H1 (cell line): ENCODE results near the gene CCDC112.

Experiments used
- CTCF ChIP-seq, 3 experiments: IDR thresholded peaks; 1 replicate in 2 of 3; 2 replicates in 1 of 3; pipeline versions ENCODE4 v1.5.1 to v1.6.1; 2011; ENCODE audit warnings: low read length in 3 of 3, mild to moderate bottlenecking in 3 of 3, inconsistent platforms in 2 of 3, low read depth in 1 of 3, moderate library complexity in 1 of 3; ENCODE audit not compliant: insufficient read depth in 1 of 3; ENCODE audit errors: control extremely low read depth in 1 of 3
- KDM5A ChIP-seq: fragments of 200-600 bp; IDR thresholded peaks from 2 replicates; pipeline ENCODE4 v1.7.1; 2012; ENCODE audit warnings: mild to moderate bottlenecking, low read length, inconsistent platforms, mixed read lengths
- MAX ChIP-seq: IDR thresholded peaks from 2 replicates; pipeline ENCODE4 v1.6.1; 2012; ENCODE audit warnings: inconsistent platforms
- TF ChIP-seq, protein P1 (sequence below): fragments of 300-600 bp; sonication (generic); IDR thresholded peaks from 2 replicates; pipeline ENCODE4 v1.7.1; 2012; ENCODE audit warnings: low read length, moderate library complexity, mild to moderate bottlenecking, inconsistent platforms; ENCODE audit not compliant: insufficient replicate concordance

DNA sequence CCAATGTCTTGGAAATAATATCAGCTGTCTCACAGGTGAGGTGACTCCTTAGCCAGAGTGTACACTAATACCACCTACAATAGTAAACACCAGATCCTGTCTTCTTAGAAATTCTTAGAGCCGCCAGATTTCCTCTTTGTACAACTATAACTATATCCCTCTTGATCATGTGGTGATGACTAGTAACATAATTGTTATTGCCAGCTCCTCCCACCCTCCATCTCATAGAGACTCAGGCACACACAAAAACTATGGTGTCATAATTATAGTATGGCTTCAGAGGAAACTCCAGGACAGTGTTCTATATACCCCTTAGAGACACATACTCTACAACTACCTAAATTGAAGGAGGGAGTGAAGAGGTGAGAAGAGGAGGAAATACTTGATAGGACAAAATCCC is 66.8 kb downstream of the CCDC112 start:
- TF ChIP-seq, protein P1, sequence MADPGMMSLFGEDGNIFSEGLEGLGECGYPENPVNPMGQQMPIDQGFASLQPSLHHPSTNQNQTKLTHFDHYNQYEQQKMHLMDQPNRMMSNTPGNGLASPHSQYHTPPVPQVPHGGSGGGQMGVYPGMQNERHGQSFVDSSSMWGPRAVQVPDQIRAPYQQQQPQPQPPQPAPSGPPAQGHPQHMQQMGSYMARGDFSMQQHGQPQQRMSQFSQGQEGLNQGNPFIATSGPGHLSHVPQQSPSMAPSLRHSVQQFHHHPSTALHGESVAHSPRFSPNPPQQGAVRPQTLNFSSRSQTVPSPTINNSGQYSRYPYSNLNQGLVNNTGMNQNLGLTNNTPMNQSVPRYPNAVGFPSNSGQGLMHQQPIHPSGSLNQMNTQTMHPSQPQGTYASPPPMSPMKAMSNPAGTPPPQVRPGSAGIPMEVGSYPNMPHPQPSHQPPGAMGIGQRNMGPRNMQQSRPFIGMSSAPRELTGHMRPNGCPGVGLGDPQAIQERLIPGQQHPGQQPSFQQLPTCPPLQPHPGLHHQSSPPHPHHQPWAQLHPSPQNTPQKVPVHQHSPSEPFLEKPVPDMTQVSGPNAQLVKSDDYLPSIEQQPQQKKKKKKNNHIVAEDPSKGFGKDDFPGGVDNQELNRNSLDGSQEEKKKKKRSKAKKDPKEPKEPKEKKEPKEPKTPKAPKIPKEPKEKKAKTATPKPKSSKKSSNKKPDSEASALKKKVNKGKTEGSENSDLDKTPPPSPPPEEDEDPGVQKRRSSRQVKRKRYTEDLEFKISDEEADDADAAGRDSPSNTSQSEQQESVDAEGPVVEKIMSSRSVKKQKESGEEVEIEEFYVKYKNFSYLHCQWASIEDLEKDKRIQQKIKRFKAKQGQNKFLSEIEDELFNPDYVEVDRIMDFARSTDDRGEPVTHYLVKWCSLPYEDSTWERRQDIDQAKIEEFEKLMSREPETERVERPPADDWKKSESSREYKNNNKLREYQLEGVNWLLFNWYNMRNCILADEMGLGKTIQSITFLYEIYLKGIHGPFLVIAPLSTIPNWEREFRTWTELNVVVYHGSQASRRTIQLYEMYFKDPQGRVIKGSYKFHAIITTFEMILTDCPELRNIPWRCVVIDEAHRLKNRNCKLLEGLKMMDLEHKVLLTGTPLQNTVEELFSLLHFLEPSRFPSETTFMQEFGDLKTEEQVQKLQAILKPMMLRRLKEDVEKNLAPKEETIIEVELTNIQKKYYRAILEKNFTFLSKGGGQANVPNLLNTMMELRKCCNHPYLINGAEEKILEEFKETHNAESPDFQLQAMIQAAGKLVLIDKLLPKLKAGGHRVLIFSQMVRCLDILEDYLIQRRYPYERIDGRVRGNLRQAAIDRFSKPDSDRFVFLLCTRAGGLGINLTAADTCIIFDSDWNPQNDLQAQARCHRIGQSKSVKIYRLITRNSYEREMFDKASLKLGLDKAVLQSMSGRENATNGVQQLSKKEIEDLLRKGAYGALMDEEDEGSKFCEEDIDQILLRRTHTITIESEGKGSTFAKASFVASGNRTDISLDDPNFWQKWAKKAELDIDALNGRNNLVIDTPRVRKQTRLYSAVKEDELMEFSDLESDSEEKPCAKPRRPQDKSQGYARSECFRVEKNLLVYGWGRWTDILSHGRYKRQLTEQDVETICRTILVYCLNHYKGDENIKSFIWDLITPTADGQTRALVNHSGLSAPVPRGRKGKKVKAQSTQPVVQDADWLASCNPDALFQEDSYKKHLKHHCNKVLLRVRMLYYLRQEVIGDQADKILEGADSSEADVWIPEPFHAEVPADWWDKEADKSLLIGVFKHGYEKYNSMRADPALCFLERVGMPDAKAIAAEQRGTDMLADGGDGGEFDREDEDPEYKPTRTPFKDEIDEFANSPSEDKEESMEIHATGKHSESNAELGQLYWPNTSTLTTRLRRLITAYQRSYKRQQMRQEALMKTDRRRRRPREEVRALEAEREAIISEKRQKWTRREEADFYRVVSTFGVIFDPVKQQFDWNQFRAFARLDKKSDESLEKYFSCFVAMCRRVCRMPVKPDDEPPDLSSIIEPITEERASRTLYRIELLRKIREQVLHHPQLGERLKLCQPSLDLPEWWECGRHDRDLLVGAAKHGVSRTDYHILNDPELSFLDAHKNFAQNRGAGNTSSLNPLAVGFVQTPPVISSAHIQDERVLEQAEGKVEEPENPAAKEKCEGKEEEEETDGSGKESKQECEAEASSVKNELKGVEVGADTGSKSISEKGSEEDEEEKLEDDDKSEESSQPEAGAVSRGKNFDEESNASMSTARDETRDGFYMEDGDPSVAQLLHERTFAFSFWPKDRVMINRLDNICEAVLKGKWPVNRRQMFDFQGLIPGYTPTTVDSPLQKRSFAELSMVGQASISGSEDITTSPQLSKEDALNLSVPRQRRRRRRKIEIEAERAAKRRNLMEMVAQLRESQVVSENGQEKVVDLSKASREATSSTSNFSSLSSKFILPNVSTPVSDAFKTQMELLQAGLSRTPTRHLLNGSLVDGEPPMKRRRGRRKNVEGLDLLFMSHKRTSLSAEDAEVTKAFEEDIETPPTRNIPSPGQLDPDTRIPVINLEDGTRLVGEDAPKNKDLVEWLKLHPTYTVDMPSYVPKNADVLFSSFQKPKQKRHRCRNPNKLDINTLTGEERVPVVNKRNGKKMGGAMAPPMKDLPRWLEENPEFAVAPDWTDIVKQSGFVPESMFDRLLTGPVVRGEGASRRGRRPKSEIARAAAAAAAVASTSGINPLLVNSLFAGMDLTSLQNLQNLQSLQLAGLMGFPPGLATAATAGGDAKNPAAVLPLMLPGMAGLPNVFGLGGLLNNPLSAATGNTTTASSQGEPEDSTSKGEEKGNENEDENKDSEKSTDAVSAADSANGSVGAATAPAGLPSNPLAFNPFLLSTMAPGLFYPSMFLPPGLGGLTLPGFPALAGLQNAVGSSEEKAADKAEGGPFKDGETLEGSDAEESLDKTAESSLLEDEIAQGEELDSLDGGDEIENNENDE, result no peak
- TF ChIP-seq MAX (no peak), CTCF (IDR thresholded peaks at IDR 0.05; ENCODE audit: control extremely low read depth in 1 of 3, insufficient read depth in 1 of 3, low read depth in 1 of 3, low read length in 3 of 3) (no peak), KDM5A (no peak)
